Neural progenitor cell (in vitro differentiated cells): ENCODE data around the gene KMT5C. TPM values are rescaled to one million over a fixed set of nuclear protein-coding genes. Genes with fewer than 3 reads are reported as not detected.

Experiments
- DNase-seq: peaks from one replicate; pipeline ENCODE4 v3.0.0-alpha.2; 2016; ENCODE audit warnings: low spot score
- H2AFZ ChIP-seq: fragments of 200-600 bp; sonication (generic); replicated peaks from 2 replicates; pipeline ENCODE4 v1.6.1; 2016; ENCODE audit warnings: antibody characterized with exemption
- H3F3A ChIP-seq: fragments of 200-600 bp; sonication (generic); 2 replicates; pipeline ENCODE4 v1.6.1; 2016; ENCODE audit warnings: antibody characterized with exemption, low read depth
- H3K27ac ChIP-seq: fragments of 200-600 bp; sonication (generic); 2 replicates; pipeline ENCODE4 v1.5.1; 2016; ENCODE audit warnings: mild to moderate bottlenecking
- H3K27me3 ChIP-seq: fragments of 200-600 bp; sonication (generic); 2 replicates; pipeline ENCODE4 v1.6.1; 2016; ENCODE audit warnings: mild to moderate bottlenecking, moderate library complexity
- H3K36me3 ChIP-seq: fragments of 200-600 bp; sonication (generic); 2 replicates; pipeline ENCODE4 v1.5.1; 2016
- H3K4me1 ChIP-seq: fragments of 200-600 bp; sonication (generic); 2 replicates; pipeline ENCODE4 v1.6.1; 2016; ENCODE audit warnings: mixed run types
- H3K4me2 ChIP-seq: fragments of 200-600 bp; sonication (generic); 2 replicates; pipeline ENCODE4 v1.6.1; 2016
- H3K4me3 ChIP-seq: fragments of 200-600 bp; sonication (generic); 2 replicates; pipeline ENCODE4 v1.5.1; 2016
- H3K79me2 ChIP-seq: fragments of 200-600 bp; sonication (generic); 2 replicates; pipeline ENCODE4 v1.6.1; 2016; ENCODE audit warnings: low read depth
- H3K9ac ChIP-seq: fragments of 200-600 bp; sonication (generic); 2 replicates; pipeline ENCODE4 v1.6.1; 2016
- H3K9me3 ChIP-seq: fragments of 200-600 bp; sonication (generic); 2 replicates; pipeline ENCODE4 v1.5.1; 2016; ENCODE audit warnings: low read depth
- H4K20me1 ChIP-seq: fragments of 200-600 bp; sonication (generic); 2 replicates; pipeline ENCODE4 v1.6.1; 2016; ENCODE audit warnings: low read depth
- H3K27ac Mint-ChIP-seq: 3 replicates; pipeline ENCODE4 v1.8.0; 2021; ENCODE audit warnings: mixed read lengths
- H3K27me3 Mint-ChIP-seq: 2 replicates; pipeline ENCODE4 v1.8.0; 2022; ENCODE audit warnings: low read depth, mild to moderate bottlenecking, inconsistent platforms, moderate library complexity, mixed read lengths; ENCODE audit not compliant: insufficient read depth
- H3K36me3 Mint-ChIP-seq: 3 replicates; pipeline ENCODE4 v1.8.0; 2021; ENCODE audit warnings: mixed read lengths
- H3K4me1 Mint-ChIP-seq: 3 replicates; pipeline ENCODE4 v1.8.0; 2021; ENCODE audit warnings: mixed read lengths
- H3K4me3 Mint-ChIP-seq: 3 replicates; pipeline ENCODE4 v1.8.0; 2021; ENCODE audit warnings: mild to moderate bottlenecking, moderate library complexity, mixed read lengths
- H3K9me3 Mint-ChIP-seq: 3 replicates; pipeline ENCODE4 v1.8.0; 2020; ENCODE audit warnings: mixed read lengths
- EZH2 ChIP-seq: fragments of 200-600 bp; sonication (generic); IDR thresholded peaks from 2 replicates; pipeline ENCODE4 v1.6.1; 2017; ENCODE audit warnings: antibody characterized with exemption, mild to moderate bottlenecking, moderate library complexity
- EZH2phosphoT487 ChIP-seq: fragments of 200-600 bp; sonication (generic); IDR thresholded peaks from 2 replicates; pipeline ENCODE4 v1.6.1; 2017; ENCODE audit warnings: antibody characterized with exemption
- total RNA-seq: library from RNA; depleted of rRNA; stranded (reverse); fragments of >200 nt; gene quantifications from 2 replicates; pipeline ENCODE4 v1.2.3, GENCODE V29; 2015; ENCODE audit warnings: low replicate concordance
- TF ChIP-seq, protein P1 (sequence below): fragments of 200-600 bp; sonication (generic); IDR thresholded peaks from 2 replicates; pipeline ENCODE4 v1.5.1; 2017; ENCODE audit warnings: antibody characterized with exemption, mild to moderate bottlenecking

Gene KMT5C
- total RNA-seq, 1 donor from 2014 or later: 21.1 TPM

DNA sequence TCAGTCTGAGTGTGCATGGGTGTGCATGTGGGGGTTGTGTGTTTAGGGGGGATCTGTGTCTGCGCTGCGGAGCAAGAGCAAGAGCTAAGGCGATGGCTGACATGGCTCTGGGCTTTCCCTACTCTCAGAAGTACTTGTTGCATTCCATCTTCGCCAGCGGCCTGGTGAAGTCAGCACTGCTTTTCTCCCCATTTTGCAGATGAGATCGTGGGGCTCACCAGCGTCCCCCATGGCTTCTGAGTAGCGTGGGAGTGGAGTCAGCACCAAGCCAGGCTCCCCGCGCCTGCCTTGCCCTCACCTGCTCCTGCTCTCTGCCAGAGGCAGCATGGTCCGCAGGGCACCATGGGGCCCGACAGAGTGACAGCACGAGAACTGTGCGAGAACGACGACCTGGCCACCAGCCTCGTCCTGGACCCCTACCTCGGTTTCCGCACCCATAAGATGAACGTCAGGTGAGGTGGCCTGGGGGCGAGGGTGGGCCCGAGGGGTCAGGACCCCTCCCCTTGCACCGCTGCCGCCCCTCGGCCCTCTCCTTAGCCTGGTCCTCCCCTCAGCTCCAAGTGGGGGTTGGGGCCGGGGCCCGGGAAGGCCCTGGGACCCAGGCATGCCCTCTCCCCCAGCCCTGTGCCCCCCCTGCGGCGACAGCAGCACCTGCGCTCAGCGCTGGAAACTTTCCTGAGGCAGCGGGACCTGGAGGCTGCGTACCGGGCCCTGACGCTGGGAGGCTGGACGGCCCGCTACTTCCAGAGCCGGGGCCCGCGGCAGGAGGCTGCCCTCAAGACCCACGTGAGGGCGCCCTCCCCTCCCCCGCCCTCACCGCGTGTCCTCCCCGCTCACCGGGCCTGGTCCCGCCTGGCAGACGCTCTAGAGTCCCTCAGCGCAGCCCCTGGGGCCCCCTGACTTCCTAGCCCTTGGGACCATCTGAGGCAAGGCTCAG, 2.2 kb downstream of the KMT5C start:
- peak overlapping the region; percentile 84 for H3K4me2 ChIP-seq
- H3K36me3 ChIP-seq: no peaks in the 10 kb centered on the region
- Mint-ChIP-seq H3K9me3 (no peaks in the 10 kb centered on the region), H3K4me1 (peaks cover 25% of the 10 kb centered on the region), H3K27me3 (peaks cover 14% of the 10 kb centered on the region), H3K36me3 (peaks cover 8% of the 10 kb centered on the region), H3K4me3 (peak overlapping the region; percentile 87), H3K27ac (no peak overlapping the region)
- TF ChIP-seq EZH2 (no peak), EZH2phosphoT487 (no peak)
- TF ChIP-seq, protein P1, sequence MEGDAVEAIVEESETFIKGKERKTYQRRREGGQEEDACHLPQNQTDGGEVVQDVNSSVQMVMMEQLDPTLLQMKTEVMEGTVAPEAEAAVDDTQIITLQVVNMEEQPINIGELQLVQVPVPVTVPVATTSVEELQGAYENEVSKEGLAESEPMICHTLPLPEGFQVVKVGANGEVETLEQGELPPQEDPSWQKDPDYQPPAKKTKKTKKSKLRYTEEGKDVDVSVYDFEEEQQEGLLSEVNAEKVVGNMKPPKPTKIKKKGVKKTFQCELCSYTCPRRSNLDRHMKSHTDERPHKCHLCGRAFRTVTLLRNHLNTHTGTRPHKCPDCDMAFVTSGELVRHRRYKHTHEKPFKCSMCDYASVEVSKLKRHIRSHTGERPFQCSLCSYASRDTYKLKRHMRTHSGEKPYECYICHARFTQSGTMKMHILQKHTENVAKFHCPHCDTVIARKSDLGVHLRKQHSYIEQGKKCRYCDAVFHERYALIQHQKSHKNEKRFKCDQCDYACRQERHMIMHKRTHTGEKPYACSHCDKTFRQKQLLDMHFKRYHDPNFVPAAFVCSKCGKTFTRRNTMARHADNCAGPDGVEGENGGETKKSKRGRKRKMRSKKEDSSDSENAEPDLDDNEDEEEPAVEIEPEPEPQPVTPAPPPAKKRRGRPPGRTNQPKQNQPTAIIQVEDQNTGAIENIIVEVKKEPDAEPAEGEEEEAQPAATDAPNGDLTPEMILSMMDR: no peak
- no peaks in the 10 kb centered on the region for H3K9me3 ChIP-seq
- H3K79me2 ChIP-seq: peaks cover 26% of the 10 kb centered on the region
- H3F3A ChIP-seq: peaks cover 13% of the 10 kb centered on the region
- no peak overlapping the region for H3K9ac ChIP-seq
- no peak overlapping the region for H2AFZ ChIP-seq
- peaks cover 38% of the 10 kb centered on the region for H4K20me1 ChIP-seq
- DNase-seq: no peak
- peaks cover 8% of the 10 kb centered on the region for H3K4me1 ChIP-seq
- H3K27ac ChIP-seq: no peak overlapping the region
- peak overlapping the region; percentile 95 for H3K4me3 ChIP-seq
- H3K27me3 ChIP-seq: no peaks in the 10 kb centered on the region

DNA sequence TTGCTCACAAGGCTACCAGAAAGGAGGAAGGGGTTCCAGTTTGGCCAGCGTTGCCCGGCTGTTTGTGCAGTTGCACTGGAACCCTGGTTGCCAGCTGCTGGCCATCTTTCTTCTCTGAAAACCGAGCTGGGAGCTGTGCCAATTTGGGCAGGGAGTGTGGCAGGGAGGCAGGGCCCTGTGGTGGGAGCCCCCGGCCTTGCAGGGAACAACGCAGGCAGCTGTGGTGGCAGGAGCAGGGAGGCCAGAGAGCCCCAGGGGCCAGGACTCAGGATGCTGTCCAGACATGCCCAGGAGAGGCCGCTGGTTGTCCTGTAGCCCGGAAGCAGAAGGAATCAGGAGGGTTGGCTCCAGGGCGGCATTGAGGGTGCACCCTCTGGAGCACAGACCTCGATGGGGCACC, 4.8 kb downstream of the KMT5C start:
- H3K27ac ChIP-seq: no peak overlapping the region
- no peak for TF ChIP-seq EZH2
- no peak for TF ChIP-seq EZH2phosphoT487
- TF ChIP-seq, protein P1: no peak
- H3K36me3 ChIP-seq: no peaks in the 10 kb centered on the region
- H4K20me1 ChIP-seq: peaks cover 63% of the 10 kb centered on the region
- no peak overlapping the region for H3K4me3 ChIP-seq
- H2AFZ ChIP-seq: no peak overlapping the region
- H3F3A ChIP-seq: peaks cover 26% of the 10 kb centered on the region
- Mint-ChIP-seq H3K36me3 (peaks cover 8% of the 10 kb centered on the region), H3K27ac (no peak overlapping the region), H3K4me3 (peak overlapping the region; percentile 13), H3K9me3 (no peaks in the 10 kb centered on the region), H3K27me3 (peaks cover 4% of the 10 kb centered on the region), H3K4me1 (peaks cover 33% of the 10 kb centered on the region)
- no peaks in the 10 kb centered on the region for H3K9me3 ChIP-seq
- no peaks in the 10 kb centered on the region for H3K27me3 ChIP-seq
- H3K4me2 ChIP-seq: no peak overlapping the region
- H3K79me2 ChIP-seq: peaks cover 26% of the 10 kb centered on the region
- DNase-seq: no peak
- peaks cover 28% of the 10 kb centered on the region for H3K4me1 ChIP-seq
- no peak overlapping the region for H3K9ac ChIP-seq

DNA sequence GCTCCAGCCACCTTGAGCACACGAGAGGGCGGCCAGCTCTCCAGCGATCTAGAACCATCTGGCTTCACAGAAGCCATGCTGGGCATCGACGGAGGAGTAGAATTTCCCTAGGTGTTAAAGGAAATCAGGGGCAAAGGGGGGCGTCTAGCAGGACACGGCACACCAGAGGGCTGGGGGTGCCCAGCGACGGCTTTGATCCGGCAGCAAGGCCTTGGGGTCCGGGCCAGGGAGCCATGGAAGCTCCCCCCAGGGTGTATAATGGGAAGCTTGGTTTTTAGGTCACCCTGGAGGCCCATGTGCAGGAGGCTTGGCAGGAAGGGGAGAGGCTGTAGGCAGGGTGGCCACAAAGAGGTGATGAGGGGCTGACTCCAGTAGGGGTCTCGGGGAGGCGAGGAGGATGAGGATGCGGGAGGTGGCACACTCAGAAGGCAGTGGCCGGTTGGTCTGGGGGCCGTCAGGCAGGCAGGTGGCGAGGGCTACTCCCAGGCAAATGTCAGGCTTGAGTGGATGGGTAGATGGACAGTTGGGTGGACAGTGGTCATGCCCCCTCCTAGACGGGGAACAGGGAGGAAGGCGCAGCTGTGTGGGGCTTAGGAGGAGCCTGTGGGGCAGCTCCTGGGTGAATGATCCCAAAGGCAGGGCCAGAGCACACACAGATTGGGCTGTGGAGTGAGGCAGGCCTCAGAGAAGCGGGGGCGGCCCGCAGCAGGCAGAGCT, 5.6 kb downstream of the KMT5C start:
- TF ChIP-seq, protein P1: no peak
- TF ChIP-seq EZH2phosphoT487 (no peak), EZH2 (no peak)
- peaks cover 2% of the 10 kb centered on the region for H3K27me3 Mint-ChIP-seq
- Histone ChIP-seq H3K9ac (no peak overlapping the region), H2AFZ (no peak overlapping the region), H3K4me3 (no peak overlapping the region), H3F3A (peaks cover 29% of the 10 kb centered on the region), H3K27me3 (no peaks in the 10 kb centered on the region), H4K20me1 (peaks cover 63% of the 10 kb centered on the region), H3K9me3 (no peaks in the 10 kb centered on the region), H3K36me3 (no peaks in the 10 kb centered on the region), H3K4me2 (no peak overlapping the region), H3K4me1 (peaks cover 29% of the 10 kb centered on the region), H3K27ac (no peak overlapping the region), H3K79me2 (peaks cover 22% of the 10 kb centered on the region)
- H3K36me3 Mint-ChIP-seq: peaks cover 8% of the 10 kb centered on the region
- no peaks in the 10 kb centered on the region for H3K9me3 Mint-ChIP-seq
- peak overlapping the region; percentile 27 for H3K4me3 Mint-ChIP-seq
- DNase-seq: no peak
- no peak overlapping the region for H3K27ac Mint-ChIP-seq
- peaks cover 33% of the 10 kb centered on the region for H3K4me1 Mint-ChIP-seq
